KMS-11 (cell line): ENCODE data around the gene MVB12B.

Experiments used
- H2AFZ ChIP-seq: fragments of 200-600 bp; sonication (generic); 2 replicates; pipeline ENCODE4 v1.6.1; 2016; ENCODE audit warnings: antibody characterized with exemption, mixed run types, low read depth
- H3K27ac ChIP-seq: fragments of 200-600 bp; sonication (generic); 2 replicates; pipeline ENCODE4 v1.6.1; 2016; ENCODE audit warnings: mild to moderate bottlenecking, mixed run types
- H3K27me3 ChIP-seq: fragments of 200-600 bp; sonication (generic); 2 replicates; pipeline ENCODE4 v1.6.1; 2017; ENCODE audit warnings: mild to moderate bottlenecking, low read depth, mixed run types, moderate library complexity; ENCODE audit not compliant: insufficient read depth
- H3K36me3 ChIP-seq: fragments of 200-600 bp; sonication (generic); 2 replicates; pipeline ENCODE4 v1.6.1; 2017; ENCODE audit warnings: mild to moderate bottlenecking, mixed run types; ENCODE audit not compliant: insufficient read depth
- H3K4me1 ChIP-seq: fragments of 200-600 bp; sonication (generic); 2 replicates; pipeline ENCODE4 v1.6.1; 2016; ENCODE audit warnings: mild to moderate bottlenecking, low read depth, mixed run types; ENCODE audit not compliant: poor library complexity, severe bottlenecking
- H3K4me2 ChIP-seq: fragments of 200-600 bp; sonication (generic); 2 replicates; pipeline ENCODE4 v1.7.0; 2016; ENCODE audit warnings: mild to moderate bottlenecking, mixed run types
- H3K4me3 ChIP-seq: fragments of 200-600 bp; sonication (generic); IDR thresholded peaks from 2 replicates; pipeline ENCODE4 v1.6.1; 2017; ENCODE audit warnings: low read depth, low read length, mixed read lengths; ENCODE audit not compliant: insufficient read depth
- H3K79me2 ChIP-seq: fragments of 200-600 bp; sonication (generic); 2 replicates; pipeline ENCODE4 v1.6.1; 2016; ENCODE audit warnings: low read depth, mixed run types; ENCODE audit not compliant: insufficient read depth
- H3K9ac ChIP-seq: fragments of 200-600 bp; sonication (generic); 2 replicates; pipeline ENCODE4 v1.6.1; 2016; ENCODE audit warnings: mild to moderate bottlenecking, mixed run types
- H4K20me1 ChIP-seq: fragments of 200-600 bp; sonication (generic); 2 replicates; pipeline ENCODE4 v1.6.1; 2016; ENCODE audit warnings: mild to moderate bottlenecking, mixed run types; ENCODE audit not compliant: insufficient read depth
- TF ChIP-seq, protein P1 (sequence below): fragments of 200-600 bp; sonication (generic); conservative IDR thresholded peaks from 2 replicates; pipeline ENCODE4 v1.6.1; 2017; ENCODE audit warnings: low read depth, mild to moderate bottlenecking, antibody characterized with exemption, low read length, moderate library complexity, mixed read lengths

Gene MVB12B

DNA sequence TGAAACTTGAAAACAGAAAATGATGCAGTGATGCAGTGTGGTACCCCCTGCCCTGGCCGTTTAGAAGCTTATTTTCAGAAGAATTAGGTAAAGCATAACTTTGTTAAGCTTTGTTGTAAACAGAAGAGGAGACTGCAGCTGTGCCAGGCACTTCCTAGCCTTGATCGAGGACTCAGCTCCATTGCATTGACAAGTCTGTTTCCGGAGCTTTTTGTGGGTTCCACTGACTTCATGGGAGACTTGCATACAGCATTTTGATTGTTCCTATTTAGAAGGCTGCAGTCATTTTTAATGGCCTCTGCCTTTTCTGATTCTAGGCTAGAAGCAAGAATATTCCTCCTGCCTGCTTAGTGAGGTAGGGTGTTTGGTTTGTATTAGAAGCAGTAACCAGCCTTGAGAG lies 12.3 kb downstream of the MVB12B start:
- no peak overlapping the region for H3K4me2 ChIP-seq

GRCh38 chr9:126341426-126341825 lies 14.8 kb downstream of the MVB12B start:
- Histone ChIP-seq H4K20me1 (no peaks in the 10 kb centered on the region), H3K36me3 (no peaks in the 10 kb centered on the region), H2AFZ (no peak overlapping the region), H3K27ac (no peak overlapping the region), H3K4me2 (no peak overlapping the region), H3K9ac (no peak overlapping the region), H3K4me1 (no peaks in the 10 kb centered on the region), H3K27me3 (no peaks in the 10 kb centered on the region), H3K4me3 (no peak overlapping the region), H3K79me2 (no peaks in the 10 kb centered on the region)
- TF ChIP-seq, protein P1, sequence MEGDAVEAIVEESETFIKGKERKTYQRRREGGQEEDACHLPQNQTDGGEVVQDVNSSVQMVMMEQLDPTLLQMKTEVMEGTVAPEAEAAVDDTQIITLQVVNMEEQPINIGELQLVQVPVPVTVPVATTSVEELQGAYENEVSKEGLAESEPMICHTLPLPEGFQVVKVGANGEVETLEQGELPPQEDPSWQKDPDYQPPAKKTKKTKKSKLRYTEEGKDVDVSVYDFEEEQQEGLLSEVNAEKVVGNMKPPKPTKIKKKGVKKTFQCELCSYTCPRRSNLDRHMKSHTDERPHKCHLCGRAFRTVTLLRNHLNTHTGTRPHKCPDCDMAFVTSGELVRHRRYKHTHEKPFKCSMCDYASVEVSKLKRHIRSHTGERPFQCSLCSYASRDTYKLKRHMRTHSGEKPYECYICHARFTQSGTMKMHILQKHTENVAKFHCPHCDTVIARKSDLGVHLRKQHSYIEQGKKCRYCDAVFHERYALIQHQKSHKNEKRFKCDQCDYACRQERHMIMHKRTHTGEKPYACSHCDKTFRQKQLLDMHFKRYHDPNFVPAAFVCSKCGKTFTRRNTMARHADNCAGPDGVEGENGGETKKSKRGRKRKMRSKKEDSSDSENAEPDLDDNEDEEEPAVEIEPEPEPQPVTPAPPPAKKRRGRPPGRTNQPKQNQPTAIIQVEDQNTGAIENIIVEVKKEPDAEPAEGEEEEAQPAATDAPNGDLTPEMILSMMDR = no peak

More for the DNA sequence above, 12.3 kb downstream of the MVB12B start:
- no peaks in the 10 kb centered on the region for H3K27me3 ChIP-seq
- no peak overlapping the region for H3K4me3 ChIP-seq
- H2AFZ ChIP-seq = no peak overlapping the region
- H3K36me3 ChIP-seq = no peaks in the 10 kb centered on the region
- H4K20me1 ChIP-seq = no peaks in the 10 kb centered on the region
- H3K9ac ChIP-seq = no peak overlapping the region
- TF ChIP-seq, protein P1 = no peak
- no peaks in the 10 kb centered on the region for H3K79me2 ChIP-seq
- no peak overlapping the region for H3K27ac ChIP-seq
- no peaks in the 10 kb centered on the region for H3K4me1 ChIP-seq

DNA sequence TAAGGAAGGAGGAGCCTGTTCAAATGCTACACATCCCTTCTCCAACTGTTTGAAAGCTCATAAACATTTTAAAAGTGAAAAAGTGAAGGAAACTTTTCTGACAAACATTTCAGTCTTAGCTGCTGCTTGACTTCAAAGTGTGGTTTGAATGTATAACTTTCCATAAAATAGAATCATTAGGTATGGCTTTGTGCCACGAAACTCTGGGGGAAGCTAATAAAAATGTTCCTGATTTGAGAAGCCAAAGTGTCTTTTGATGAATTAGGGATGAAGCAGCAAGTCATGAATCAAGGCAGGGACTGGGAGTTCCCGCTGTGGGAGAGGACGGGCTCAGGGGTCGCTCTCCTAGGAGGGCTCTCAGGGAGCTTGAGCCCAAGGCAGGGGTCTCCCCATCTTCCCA lies 15.3 kb downstream of the MVB12B start:
- Histone ChIP-seq H3K27me3 (no peaks in the 10 kb centered on the region), H3K79me2 (no peaks in the 10 kb centered on the region)

GRCh38 chr9:126342621-126343031 lies 16.0 kb downstream of the MVB12B start:
- Histone ChIP-seq H3K36me3 (no peaks in the 10 kb centered on the region), H3K4me3 (no peak overlapping the region), H3K79me2 (no peaks in the 10 kb centered on the region), H4K20me1 (no peaks in the 10 kb centered on the region), H3K9ac (no peak overlapping the region), H3K4me2 (no peak overlapping the region), H3K4me1 (peaks cover 9% of the 10 kb centered on the region), H3K27ac (no peak overlapping the region), H3K27me3 (no peaks in the 10 kb centered on the region), H2AFZ (no peak overlapping the region)
- TF ChIP-seq, protein P1 = no peak

More for the DNA sequence above, 15.3 kb downstream of the MVB12B start:
- TF ChIP-seq, protein P1 = no peak
- Histone ChIP-seq H3K4me3 (no peak overlapping the region), H3K36me3 (no peaks in the 10 kb centered on the region), H2AFZ (no peak overlapping the region), H3K4me1 (peaks cover 2% of the 10 kb centered on the region), H3K4me2 (no peak overlapping the region), H4K20me1 (no peaks in the 10 kb centered on the region), H3K9ac (no peak overlapping the region), H3K27ac (no peak overlapping the region)

DNA sequence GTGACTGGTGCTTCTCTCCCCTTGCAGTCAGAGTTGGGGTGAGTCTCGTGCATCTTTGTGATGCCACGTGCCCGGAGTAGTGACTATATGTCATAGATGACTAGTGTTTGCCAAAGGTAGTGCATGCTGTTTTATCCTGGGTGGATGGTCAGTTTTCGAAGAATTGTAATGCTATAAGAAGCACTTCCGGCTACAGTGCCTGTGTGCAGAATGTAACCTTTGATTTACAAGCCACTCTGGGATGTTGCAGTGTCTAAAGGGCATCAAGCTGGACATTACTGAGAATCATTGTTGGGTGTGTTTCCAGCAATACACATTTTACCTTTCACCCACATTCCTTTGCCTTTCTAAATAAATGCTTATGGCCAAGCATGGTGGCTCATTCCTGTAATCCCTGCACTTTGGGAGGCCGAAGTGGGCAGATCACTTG lies 16.7 kb downstream of the MVB12B start:
- H3K4me1 ChIP-seq = peaks cover 16% of the 10 kb centered on the region
- no peak overlapping the region for H3K9ac ChIP-seq
- H3K4me2 ChIP-seq = no peak overlapping the region
- no peak overlapping the region for H3K4me3 ChIP-seq
- no peaks in the 10 kb centered on the region for H4K20me1 ChIP-seq
- no peaks in the 10 kb centered on the region for H3K27me3 ChIP-seq
- TF ChIP-seq, protein P1 = no peak
- no peaks in the 10 kb centered on the region for H3K36me3 ChIP-seq
- H3K27ac ChIP-seq = no peak overlapping the region
- H3K79me2 ChIP-seq = no peaks in the 10 kb centered on the region
- no peak overlapping the region for H2AFZ ChIP-seq
